Ovary (tissue), 9 donors: ENCODE measurements around the gene HDLBP. TPM values are rescaled to one million over a fixed set of nuclear protein-coding genes. Genes with fewer than 3 reads are reported as not detected.

ENCODE experiments used
- DNase-seq, 5 donors: peaks; one replicate each; pipeline ENCODE4 v3.0.0-alpha.2; 2019 to 2020
- H3K27ac ChIP-seq, 2 donors: fragments of 200-600 bp; one replicate each; pipeline versions ENCODE4 v1.5.1 to v1.8.0; 2019 to 2022
- H3K27me3 ChIP-seq: fragments of 200-600 bp; one replicate; pipeline ENCODE4 v1.8.0; 2022
- H3K36me3 ChIP-seq: fragments of 200-600 bp; sonication (generic); one replicate; pipeline ENCODE4 v1.5.1; 2019
- H3K4me1 ChIP-seq: one replicate; pipeline ENCODE4 v1.8.1; 2013; ENCODE audit warnings: mild to moderate bottlenecking, moderate library complexity; ENCODE audit not compliant: insufficient read depth
- H3K4me3 ChIP-seq: fragments of 200-600 bp; sonication (generic); one replicate; pipeline ENCODE4 v1.5.1; 2017
- H3K9me3 ChIP-seq, 2 donors: fragments of 200-600 bp in 1 of 2; sonication (generic) in 1 of 2; one replicate each; pipeline versions ENCODE4 v1.5.1 to v1.8.1; 2013 to 2019; ENCODE audit warnings: mild to moderate bottlenecking in 1 of 2, moderate library complexity in 1 of 2
- EP300 ChIP-seq: sonication (generic); formaldehyde crosslinking; IDR thresholded peaks from one replicate; pipeline ENCODE4 v1.6.1; 2017; ENCODE audit warnings: antibody characterized with exemption
- POLR2A ChIP-seq: fragments of 450-650 bp; IDR thresholded peaks from one replicate; pipeline ENCODE4 v1.6.1; 2017; ENCODE audit warnings: antibody characterized with exemption, mild to moderate bottlenecking, moderate library complexity
- WGBS, 3 donors: extraction: QIAGEN DNeasy Blood & Tissue Kit in 1 of 3; methylation state at CpG; one replicate each; pipeline versions ENCODE4 v1.1.5 to v1.1.7; 2013 to 2017; 5-methylcytosine and 5-hydroxymethylcytosine counted together
- intact Hi-C, 4 donors: fragments of 100-400 bp; cut with DNase I; formaldehyde crosslinking; loops; one replicate each; pipeline versions ENCODE4 v1.11.0 to v1.15.1; 2022 to 2023
- polyA plus RNA-seq, 2 donors: library from polyadenylated mRNA; stranded (reverse); fragments of 200-250 nt in 1 of 2; fragments of 350-450 nt in 1 of 2; fragmentation: Illumina TruSeq in 1 of 2; extraction: RNeasy Lipid Tissue Mini Kit (QIAGEN cat#74804) in 1 of 2; gene quantifications; one replicate each; pipeline ENCODE4 v1.2.3, GENCODE V29; 2013 to 2014
- total RNA-seq, 7 donors: library from RNA; depleted of rRNA in 2 of 7; stranded (reverse); fragments of >200 nt in 2 of 7; fragmentation: NEBNext Ultra II Directional in 3 of 7; extraction: Animal tissue kit (Norgen Biotek cat#: 25700) in 3 of 7; gene quantifications; one replicate each; pipeline versions ENCODE4 v1.1.0 to v1.2.4, GENCODE V29; 2016 to 2023
- TF ChIP-seq, protein P1 (sequence below), 3 donors: fragments of 450-650 bp in 2 of 3; fragments of 200-600 bp in 1 of 3; IDR thresholded peaks; one replicate each; pipeline versions ENCODE4 v1.5.1 to v1.8.0; 2016 to 2022; ENCODE audit warnings: antibody characterized with exemption in 3 of 3, mild to moderate bottlenecking in 1 of 3
- donor health status: DM: no; HTN: no; CAD: no; lungs with moderate emphysema.
- donor health status: DM: no; HTN: no; CAD: no.
- donor health status: Bipolar disorder and iron deficiency.
- donor health status: DM: yes; HTN: yes; CAD: no.
- donor health status: DM: no; HTN: no; CAD: no.
- donor health status: DM: yes; HTN: yes; CAD: no.

HDLBP gene
- total and polyA plus RNA-seq, 9 donors = 145 to 616 (median 359) TPM

DNA sequence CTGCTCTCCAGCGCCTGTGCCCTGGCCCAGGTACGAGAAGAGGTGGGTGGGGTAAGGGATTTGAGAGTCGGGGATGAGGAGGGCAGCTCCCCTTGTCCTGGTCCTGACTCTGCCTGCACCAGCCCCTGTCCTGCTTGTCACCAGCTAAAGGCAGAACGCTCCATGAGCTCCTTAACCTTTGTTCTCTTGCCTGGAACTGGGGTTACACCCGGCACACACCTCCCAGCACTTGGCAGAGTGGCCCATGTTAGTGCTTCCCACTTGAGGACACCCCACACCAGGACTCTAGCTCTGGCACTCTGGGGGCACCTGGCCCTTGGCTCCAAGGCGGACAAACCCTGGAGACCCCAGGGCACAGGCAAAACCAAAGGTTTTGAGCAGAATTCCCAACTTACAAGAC, 107.8 kb downstream of the HDLBP start:
- Histone ChIP-seq H3K4me3 (no peak overlapping the region), H3K27me3 (no peaks in the 10 kb centered on the region), H3K4me1 (no peaks in the 10 kb centered on the region), H3K9me3 (no peaks in the 10 kb centered on the region), H3K36me3 (no peaks in the 10 kb centered on the region), H3K27ac (no peak overlapping the region)
- DNase-seq = no peak
- intact Hi-C loops = no loop called here
- WGBS, 3 donors = 69 to 74% (median 73%) methylated on average over 6 of the region's 6 CpGs
- TF ChIP-seq, protein P1, sequence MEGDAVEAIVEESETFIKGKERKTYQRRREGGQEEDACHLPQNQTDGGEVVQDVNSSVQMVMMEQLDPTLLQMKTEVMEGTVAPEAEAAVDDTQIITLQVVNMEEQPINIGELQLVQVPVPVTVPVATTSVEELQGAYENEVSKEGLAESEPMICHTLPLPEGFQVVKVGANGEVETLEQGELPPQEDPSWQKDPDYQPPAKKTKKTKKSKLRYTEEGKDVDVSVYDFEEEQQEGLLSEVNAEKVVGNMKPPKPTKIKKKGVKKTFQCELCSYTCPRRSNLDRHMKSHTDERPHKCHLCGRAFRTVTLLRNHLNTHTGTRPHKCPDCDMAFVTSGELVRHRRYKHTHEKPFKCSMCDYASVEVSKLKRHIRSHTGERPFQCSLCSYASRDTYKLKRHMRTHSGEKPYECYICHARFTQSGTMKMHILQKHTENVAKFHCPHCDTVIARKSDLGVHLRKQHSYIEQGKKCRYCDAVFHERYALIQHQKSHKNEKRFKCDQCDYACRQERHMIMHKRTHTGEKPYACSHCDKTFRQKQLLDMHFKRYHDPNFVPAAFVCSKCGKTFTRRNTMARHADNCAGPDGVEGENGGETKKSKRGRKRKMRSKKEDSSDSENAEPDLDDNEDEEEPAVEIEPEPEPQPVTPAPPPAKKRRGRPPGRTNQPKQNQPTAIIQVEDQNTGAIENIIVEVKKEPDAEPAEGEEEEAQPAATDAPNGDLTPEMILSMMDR (IDR thresholded peaks at IDR 0.05) = no peak
- no peak for TF ChIP-seq POLR2A
- no peak for TF ChIP-seq EP300

DNA sequence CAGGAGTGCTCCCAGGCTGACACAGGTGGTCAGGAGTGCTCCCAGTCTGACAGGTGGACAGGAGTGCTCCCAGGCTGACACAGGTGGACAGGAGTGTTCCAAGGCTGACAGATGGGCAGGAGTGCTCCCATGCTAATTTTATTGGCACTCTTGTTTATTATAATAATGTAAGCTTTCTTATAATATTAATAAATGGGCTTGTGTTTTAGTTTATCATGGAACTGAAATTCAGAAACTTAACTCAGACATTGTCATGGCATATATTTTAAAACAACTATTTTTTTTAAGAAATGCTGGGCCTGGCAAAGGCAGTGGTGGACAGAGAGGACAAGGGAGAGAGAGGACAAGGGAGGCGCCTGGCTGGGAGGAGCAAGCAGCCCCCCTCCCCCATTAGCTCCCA, 108.3 kb downstream of the HDLBP start:
- 80 to 92% (median 86%) methylated on average over 1 of the region's 1 CpG for WGBS, 3 donors
- Histone ChIP-seq H3K4me1 (no peaks in the 10 kb centered on the region), H3K36me3 (no peaks in the 10 kb centered on the region), H3K4me3 (no peak overlapping the region), H3K27ac (no peak overlapping the region), H3K9me3 (no peaks in the 10 kb centered on the region), H3K27me3 (no peaks in the 10 kb centered on the region)
- intact Hi-C loops = no loop called here
- TF ChIP-seq, protein P1 (IDR thresholded peaks at IDR 0.05) = no peak
- TF ChIP-seq EP300 = no peak
- TF ChIP-seq POLR2A = no peak
- DNase-seq = no peak

DNA sequence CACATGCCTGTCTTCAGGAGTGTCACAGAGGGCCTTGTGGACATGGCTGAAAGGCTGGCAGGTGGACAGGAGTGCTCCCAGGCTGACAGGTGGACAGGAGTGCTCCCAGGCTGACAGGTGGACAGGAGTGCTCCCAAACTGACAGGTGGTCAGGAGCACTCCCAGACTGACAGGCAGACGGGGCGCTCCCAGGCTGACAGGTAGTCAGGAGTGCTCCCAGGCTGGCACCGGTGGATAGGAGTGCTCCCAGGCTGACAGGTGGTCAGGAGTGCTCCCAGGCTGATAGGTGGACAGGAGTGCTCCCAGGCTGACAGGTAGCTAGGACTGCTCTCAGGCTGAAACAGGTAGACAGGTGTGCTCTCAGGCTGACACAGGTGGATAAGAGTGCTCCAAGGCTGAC, 110.4 kb downstream of the HDLBP start:
- Histone ChIP-seq H3K36me3 (no peaks in the 10 kb centered on the region), H3K27ac (no peak overlapping the region), H3K27me3 (no peaks in the 10 kb centered on the region), H3K4me3 (no peak overlapping the region), H3K9me3 (no peaks in the 10 kb centered on the region), H3K4me1 (no peaks in the 10 kb centered on the region)
- 88 to 90% (median 88%) methylated on average over 3 of the region's 3 CpGs for WGBS, 3 donors
- intact Hi-C loops = no loop called here
- TF ChIP-seq, protein P1 (IDR thresholded peaks at IDR 0.05) = no peak
- no peak for TF ChIP-seq POLR2A
- no peak for TF ChIP-seq EP300
- no peak for DNase-seq

DNA sequence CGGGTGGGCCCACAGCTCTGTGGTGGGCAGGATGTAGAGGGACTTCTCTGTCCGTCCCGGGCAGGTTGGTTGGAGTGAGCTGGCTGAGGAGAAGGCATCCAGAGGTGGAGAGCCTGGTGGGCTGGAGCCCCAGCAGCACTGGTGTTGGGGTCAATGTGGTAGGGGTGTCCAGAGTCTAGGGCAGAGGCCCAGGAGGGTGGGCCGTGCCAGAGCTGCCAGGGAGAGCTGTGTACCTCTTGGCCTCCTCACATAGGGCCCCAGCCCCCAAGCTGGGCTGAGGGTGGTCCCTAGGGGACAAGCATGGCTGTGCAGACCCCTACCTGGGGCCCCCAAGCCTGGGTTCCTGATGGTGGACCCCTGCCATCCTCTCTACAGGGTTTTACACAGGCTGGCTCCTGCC, 111.0 kb downstream of the HDLBP start:
- H3K27ac ChIP-seq = no peak overlapping the region
- 80 to 83% (median 81%) methylated on average over 3 to 4 of the region's 4 CpGs for WGBS, 3 donors
- intact Hi-C loops = no loop called here
- no peaks in the 10 kb centered on the region for H3K9me3 ChIP-seq
- no peaks in the 10 kb centered on the region for H3K4me1 ChIP-seq
- TF ChIP-seq, protein P1 (IDR thresholded peaks at IDR 0.05) = no peak
- TF ChIP-seq EP300 = no peak
- no peak for TF ChIP-seq POLR2A
- H3K36me3 ChIP-seq = no peaks in the 10 kb centered on the region
- H3K27me3 ChIP-seq = no peaks in the 10 kb centered on the region
- H3K4me3 ChIP-seq = no peak overlapping the region
- no peak for DNase-seq

DNA sequence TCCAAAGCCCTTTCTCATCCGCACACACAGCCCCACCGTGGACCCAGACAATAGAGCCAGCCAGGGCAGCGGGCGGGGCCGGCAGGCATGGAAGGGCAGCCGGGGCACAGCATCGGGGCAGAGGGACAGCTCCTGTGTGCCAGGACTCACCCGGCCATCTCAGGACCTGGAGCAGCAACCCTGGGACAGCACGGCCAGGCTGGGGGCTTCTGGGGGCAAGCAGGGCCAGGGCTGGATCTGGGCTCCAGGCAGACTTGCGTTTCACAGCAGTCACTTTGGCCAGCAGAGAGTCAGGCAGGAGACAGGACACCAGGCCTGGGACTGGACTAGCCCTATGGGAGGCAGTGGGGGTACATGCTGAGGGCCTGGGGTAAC, 111.5 kb downstream of the HDLBP start:
- intact Hi-C loops = no loop called here
- H3K27ac ChIP-seq = no peak overlapping the region
- DNase-seq = no peak
- no peak overlapping the region for H3K4me3 ChIP-seq
- H3K4me1 ChIP-seq = no peaks in the 10 kb centered on the region
- H3K36me3 ChIP-seq = no peaks in the 10 kb centered on the region
- H3K27me3 ChIP-seq = no peaks in the 10 kb centered on the region
- no peaks in the 10 kb centered on the region for H3K9me3 ChIP-seq
- 85 to 89% (median 87%) methylated on average over 10 of the region's 10 CpGs for WGBS, 3 donors
- TF ChIP-seq POLR2A = no peak
- TF ChIP-seq, protein P1 (IDR thresholded peaks at IDR 0.05) = no peak
